NCI-H2029 treated with DMSO at 0.1 percent for 48 hours (cell line): ENCODE data around the gene PLAAT4.
"Not testable (repeated sequence)": the region's sequence is repeated elsewhere in the genome, so short reads cannot be mapped to it uniquely, and the experiment has no call there.

Experiments
- DNase-seq: peaks from one replicate; lab custom pipeline; 2025; lab: John Stamatoyannopoulos, UW

PLAAT4 gene

DNA sequence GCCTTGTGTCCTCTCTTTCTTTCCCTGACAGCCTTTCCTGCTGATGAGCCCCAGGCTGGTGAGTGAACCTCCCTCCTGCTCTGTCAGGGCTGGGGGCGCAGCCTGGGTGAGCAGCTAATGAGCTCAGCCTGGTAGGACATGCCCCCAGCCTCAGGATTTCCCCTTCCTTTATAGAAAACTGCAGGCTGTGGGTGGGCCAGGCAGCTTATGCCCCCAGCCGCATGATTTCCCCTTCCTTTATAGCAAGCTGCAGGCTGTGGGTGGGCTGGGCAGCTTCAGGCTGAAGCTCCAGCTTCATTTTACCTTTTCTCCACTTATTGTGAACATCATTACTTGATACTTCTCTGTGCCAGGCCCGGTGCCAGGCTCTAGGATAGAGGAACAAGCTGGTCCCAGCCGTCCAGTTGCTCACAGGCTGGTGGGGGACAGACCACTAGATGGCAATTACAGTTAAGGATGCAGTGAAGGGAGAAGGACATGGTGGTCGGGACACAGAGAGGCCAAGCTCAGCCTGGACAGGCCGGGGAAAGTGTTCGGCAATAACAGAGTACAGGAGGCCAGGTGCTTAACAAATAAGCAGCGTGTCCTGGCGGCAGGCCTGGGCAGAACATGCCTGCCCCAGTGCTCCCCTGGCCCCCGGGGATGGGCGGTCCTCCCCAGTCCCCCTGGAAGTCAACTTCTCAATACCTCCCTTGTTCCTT is 25.4 kb upstream of the PLAAT4 start:
- no peak for DNase-seq

DNA sequence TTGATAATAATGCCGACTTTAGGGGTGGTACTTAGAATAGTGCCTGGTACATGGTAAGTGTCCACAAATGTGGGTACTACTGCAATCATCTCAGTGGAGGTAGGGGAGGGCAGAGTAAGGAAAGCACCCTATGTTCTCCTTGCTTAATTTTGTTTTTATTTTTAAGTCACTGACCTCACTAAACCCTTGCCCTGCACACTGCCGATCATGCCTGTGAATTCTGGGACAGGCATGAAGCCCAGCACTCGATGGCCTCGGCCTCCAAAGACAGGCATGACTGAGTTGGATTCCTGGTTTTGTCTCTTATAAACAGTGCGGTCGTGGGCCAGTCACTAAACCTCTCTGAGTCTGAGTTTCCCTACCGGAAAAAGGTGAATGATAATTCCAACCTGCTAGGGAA is 23.8 kb upstream of the PLAAT4 start:
- no peak for DNase-seq

DNA sequence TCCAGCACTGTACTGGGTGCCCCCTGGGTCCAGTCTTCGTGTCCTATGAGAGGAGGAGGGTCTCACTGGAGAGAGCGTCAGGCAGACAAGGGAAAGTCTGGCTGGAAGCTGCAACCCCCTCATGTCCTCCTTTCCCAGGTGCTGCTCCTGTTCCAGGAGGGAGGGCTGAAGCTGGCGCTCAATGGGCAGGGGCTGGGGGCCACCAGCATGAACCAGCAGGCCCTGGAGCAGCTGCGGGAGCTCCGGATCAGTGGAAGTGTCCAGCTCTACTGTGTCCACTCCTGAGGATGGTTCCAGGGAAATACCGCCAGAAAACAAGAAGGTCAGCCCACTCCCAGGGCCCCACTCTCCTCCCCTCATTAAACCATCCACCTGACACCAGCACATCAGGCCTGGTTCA is 20.5 kb upstream of the PLAAT4 start:
- no peak for DNase-seq

DNA sequence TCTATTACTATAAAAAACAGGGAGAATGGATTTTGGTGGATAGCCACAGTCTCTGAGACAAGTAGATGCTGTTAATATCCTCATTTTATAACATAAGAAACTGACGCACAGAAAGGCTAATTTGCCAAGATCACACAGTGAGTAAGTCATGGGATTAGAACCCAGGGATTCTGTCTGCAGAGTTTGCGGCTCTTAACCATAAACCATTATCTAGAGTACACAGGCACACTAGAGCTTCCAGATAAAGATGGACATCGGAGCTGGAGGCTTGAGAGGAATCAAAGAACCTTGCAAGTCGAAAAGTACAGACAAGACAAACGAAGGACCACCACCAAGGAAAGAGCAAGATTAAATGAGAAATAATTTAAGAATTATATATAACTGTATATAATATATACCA is 19.5 kb upstream of the PLAAT4 start:
- no peak for DNase-seq

DNA sequence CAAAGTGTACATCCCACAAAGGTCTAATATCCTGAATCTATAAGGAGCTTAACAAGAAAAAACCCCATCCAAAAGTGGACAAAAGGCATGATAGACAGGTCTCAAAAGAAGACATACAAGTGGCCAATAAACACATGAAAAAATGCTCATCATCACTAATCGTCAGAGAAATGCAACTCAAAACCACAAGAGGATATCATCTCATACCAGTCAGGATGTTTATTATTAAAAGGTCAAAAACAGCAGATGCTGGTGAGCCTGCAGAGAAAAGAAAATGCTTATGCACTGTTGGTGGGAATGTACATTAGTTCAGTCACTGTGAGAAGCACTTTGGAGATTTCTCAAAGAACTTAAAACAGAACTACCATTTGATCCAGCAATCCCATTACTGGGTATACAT is 18.1 kb upstream of the PLAAT4 start:
- no peak for DNase-seq

DNA sequence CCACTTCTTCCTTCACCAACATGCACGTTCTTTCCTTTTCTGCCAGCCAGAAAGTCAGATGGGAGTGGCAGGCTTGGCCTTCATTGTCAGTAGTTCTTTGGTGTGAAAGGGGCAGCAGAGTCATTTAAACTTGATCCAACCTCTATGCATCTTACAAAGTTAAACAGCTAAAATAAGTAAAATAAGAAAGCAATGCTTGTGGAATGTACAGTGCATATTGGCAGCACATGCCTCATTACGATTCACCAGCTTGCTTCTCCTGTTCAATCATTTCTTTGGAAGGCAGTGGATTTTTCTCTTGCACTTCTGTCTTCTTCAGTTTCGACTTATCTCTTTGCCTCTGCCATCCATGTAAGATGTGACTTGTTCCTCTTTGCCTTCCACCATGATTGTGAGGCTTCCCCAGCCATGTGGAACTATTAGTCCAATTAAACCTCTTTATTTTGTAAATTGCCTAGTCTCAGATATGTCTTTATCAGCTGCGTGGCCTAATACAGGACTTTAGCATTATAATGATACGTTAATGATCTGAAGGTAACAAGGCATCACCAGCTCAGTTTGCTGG is 15.9 kb upstream of the PLAAT4 start:
- DNase-seq: no peak

DNA sequence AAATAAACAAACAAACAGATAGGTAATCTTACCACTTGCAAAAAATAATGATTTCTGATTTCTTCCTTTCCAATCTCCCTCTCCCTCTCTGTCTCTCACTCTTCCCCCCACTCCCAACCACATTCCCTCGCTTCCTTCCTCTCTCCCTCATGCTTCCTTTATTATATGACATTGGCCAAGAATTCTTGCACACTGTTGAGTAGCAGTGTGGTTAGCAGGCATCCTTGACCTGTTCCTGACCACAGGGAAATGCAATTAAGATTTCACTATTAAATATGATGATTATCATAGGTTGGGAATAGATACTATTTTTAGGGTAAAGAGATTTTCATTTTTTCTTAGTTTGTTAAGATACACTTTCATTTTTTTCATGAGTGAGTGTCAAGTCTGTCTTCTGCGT is 14.7 kb upstream of the PLAAT4 start:
- no peak for DNase-seq

DNA sequence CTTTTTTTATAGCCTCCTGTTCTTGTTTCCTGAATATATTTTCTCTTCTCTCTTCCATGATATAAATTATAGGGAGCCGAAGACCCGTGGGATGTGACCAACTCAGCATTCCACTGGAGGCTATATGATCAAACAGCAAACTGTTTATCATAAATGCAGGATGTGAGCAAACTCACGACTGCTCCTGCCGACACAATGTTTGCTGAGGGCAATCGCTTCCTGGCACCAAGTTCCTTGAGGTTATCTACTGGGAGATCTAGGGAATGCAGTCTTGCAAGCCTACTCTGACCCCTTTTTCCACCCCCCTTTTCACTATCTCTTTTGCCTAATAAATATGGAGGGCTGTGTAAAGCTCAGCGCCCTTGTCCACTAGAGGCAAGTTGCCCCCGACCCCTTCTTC is 13.5 kb upstream of the PLAAT4 start:
- no peak for DNase-seq

DNA sequence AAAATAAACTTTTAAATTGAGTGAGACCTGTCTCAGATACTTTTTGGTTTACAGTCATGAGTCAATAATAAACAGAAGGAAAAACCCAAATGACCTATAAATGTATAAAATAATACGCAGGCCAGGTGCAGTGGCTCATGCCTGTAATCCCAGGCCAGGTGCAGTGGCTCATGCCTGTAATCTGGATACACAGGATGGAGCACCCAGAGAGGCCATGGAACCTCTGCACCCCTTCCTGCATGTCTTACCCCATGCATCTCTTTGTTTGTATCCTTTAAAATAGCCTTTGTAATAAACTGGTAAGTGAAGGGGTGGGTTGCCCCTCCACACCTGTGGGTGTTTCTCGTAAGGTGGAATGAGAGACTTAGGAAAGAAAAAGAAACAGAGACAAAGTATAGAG is 8.9 kb upstream of the PLAAT4 start:
- no peak for DNase-seq

DNA sequence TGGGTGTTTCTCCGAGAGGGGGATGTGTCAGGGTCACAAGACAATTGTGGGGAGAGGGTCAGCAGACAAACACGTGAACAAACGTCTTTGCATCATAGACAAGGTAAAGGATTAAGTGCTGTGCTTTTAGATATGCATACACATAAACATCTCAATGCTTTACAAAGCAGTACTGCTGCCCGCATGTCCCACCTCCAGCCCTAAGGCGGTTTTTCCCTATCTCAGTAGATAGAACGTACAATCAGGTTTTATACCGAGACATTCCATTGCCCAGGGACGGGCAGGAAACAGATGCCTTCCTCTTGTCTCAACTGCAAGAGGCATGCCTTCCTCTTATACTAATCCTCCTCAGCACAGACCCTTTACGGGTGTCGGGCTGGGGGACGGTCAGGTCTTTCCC is 8.5 kb upstream of the PLAAT4 start:
- DNase-seq: not testable (repeated sequence)

DNA sequence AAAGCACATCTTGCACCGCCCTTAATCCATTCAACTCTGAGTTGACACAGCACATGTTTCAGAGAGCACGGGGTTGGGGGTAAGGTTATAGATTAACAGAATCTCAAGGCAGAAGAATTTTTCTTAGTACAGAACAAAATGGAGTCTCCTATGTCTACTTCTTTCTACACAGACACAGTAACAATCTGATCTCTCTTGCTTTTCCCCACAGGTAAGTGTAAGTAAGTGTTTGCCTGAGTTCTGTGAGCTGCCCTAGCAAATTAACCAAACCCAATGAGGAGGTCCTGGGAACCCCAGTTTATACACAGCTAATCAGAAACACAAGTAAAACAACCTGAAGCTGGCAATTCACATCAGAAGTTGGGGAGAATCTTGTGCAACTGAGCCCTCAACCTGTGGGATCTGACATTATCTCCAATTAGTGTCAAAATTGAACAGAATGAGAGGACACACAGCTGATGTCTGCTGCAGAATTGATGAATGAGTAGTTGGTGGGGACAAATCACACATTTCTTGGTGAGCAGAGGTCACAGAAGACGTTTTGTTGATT is 7.8 kb upstream of the PLAAT4 start:
- DNase-seq: not testable (repeated sequence)

DNA sequence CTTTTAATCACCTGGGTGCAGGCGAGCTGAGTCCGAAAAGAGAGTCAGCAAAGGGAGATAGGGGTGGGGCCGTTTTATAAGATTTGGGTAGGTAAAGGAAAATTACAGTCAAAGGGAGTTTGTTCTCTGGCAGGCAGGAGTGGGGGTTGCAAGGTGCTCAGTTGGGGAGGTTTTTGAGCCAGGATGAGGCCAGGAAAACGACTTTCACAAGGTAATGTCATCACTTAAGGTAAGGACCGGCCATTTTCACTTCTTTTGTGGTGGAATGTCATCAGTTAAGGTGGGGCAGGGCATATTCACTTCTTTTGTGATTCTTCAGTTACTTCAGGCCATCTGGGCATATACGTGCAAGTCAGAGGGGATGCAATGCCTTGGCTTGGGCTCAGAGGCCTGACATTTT is 7.2 kb upstream of the PLAAT4 start:
- not testable (repeated sequence) for DNase-seq

DNA sequence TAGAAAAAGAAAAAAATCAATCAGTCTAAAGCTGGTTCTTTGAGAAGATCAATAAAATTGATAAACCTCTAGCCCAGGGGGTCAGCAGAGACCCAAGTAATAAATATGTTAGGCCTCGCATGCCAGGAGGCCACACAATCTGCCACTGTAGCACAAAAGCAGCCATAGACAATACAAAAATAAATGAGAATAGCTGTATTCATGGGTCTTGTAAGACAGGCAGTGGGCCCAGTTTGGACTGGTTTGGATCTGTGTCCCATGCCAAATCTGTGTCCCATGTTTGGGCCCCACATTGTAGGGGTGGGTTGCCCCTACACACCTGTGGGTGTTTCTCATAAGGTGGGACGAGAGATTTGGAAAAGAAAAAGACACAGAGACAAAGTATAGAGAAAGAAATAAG is 6.6 kb upstream of the PLAAT4 start:
- DNase-seq: no peak

DNA sequence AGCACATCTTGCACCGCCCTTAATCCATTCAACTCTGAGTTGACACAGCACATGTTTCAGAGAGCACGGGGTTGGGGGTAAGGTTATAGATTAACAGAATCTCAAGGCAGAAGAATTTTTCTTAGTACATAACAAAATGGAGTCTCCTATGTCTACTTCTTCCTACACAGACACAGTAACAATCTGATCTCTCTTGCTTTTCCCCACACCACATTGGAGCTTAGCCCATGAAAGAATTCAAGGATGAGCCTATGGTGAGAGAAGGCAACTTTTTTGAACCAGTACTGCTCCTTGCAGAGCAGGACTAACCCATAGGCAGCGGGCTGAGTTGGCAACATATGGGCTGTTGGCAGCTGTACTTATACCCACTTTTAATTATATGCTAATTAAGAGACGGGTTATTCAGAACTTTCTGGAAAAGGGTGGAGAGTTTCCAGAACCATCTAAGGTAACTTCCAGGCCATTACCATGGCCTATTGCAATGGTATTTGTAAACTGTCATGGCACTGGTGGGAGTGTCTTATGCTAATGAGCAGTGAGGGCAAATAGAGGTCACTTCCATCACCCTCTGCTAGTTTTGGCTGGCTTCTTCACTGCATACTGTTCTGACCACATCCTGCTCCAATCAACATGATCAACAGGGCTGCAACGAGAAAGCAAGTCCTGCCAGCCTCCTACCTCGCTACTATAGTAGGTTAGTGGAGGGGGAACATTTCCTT is 5.4 kb upstream of the PLAAT4 start:
- DNase-seq: not testable (repeated sequence)

DNA sequence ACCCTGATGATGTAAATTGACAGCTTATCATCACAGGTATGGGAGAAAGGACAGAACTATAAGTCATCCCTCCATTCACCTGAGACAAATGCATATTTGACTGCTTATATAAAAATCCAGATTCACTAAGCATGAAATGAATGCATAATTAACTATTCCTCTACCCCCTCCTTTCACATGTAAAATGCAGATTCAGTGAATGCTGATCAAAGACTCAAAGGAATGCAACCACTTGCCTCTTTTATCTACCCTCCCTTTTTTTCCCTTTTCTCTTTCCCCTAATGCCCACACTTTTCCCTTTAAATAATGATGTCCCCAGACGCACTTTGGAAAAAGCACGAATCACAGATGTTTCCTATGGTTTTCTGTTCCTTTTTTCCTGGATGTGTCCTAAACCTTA is 4.5 kb upstream of the PLAAT4 start:
- no peak for DNase-seq

DNA sequence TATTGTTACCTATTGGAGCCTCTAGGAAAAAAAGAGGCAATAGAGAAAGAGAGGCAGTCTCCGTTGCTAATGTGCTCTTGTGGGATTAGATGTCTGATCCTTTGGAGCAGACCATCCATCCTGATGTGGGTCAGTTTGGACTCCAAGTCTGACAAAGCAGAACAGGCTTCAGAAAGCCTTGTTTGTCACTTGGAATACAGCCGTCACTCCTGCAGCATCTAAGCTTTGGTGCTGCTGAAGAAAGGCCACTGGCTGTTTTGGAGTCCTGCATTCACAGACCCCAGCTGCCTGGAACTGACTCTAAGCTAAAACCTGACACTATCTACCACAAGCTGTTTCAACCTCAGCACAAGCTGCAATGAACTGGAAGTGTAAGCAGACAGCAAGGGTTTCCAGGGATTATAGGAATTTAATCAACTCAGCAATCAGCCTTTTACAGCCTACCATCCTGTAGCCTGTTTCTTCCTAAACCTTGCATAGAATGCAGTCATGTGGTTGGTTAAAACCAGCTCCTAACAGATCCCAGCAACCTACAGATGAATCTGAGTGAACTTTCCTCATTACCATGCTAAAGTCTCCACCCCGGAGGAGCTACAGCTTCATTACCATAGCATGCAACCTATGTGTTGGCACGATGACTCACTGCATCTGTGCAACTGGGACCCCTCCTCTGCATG is 3.7 kb upstream of the PLAAT4 start:
- DNase-seq: no peak

DNA sequence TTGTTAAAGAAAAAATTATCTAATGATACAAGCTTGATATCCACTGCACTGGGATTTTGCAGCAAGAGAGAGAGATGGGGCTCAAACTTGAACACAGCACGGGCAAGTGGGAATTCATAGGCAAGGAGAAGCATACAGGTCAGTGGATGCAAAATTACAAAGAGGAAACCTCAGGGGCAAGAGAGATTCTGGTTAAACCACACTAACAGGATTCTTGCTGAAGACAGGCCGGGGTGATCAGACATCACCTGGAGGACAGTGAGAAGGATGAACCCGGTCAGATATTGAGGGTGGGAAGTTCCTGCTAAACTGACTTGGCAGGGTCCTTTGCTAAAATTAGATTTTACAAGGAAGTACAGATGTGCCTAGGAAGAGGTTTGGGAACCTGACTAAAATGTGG is 2.5 kb upstream of the PLAAT4 start:
- DNase-seq: no peak

DNA sequence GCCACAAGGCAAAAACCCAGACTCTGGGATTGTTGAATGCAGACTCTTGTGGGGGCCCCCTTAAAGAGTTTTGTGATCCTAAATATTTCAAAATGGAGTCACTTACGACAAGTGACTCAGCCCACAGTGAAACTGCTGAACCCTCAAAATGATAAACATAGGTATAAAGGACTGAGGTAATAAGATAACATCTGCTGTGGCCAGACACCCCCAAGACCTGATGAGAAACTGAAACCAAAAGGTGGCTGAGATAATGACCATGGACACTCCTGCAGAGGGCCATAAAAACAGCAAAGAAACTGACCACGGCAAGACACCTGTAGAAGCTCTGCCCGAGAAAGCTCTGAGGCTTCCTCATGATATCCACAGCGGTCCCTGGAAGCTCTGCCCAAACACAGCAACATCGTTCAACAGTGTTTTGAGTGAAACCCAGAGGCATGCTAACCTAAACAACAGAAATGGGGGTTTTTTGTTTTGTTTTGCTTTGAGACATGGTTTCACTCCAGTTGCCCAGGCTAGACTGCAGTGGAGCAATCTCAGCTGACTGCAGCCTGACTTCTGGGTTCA is 1.6 kb upstream of the PLAAT4 start:
- DNase-seq: no peak

DNA sequence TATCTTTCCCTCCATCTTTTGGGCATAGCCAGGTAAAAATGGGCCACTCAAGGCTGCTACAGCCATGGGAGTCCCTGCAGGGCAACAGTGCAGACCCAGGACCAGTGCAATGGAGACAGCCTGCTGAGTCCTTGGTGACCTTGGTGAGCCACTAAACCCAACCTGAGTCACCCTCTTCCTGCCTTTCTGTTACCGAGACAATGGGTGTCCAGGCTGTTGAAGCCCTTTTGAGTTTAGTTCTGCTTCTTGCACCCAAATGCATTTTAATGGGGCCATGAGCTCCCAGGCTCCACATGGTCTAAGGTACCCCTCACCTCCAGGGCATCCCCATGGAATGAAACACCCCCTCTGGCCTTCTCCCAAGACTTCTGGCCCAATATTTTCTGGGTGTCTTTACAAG is 874 bp upstream of the PLAAT4 start:
- no peak for DNase-seq

DNA sequence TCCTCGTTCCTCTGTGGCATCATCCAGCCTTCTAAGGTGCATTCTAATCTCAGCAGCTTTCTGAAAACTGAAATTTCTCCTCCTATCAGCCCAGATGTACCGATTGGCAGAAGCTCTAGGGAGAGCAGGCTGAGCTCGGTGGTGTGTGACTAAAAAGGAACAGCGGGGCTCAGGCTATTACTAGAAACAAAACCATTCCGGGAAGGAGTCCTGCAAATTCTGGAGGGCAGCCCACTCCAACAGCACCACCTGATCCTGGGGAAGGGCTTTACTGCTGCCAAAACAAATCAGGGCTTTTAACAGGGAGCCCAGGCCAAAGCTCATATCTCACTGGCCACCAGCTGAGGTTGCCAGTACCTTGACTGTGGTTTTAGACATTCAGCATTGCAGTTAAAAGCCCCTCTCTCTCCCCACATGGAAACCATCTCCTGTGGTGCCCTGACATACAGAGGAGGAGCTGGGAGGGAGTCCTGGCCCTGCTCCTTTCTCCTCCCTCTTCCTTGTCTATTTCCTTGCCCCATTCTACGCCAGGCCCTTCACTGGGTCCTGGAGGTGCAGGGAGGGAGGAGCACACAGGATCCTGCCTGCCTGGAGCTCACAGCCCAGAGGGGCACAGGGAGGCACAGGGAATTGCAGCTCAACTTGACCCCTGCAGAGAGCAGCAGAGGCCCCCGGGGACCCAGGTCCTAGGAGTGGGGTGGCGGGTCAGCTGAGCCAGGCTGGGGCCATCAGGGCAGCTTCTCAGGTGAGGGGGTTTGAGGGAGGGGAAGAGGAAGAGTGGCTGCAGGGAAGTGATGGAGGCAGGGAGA is 889 bp downstream of the PLAAT4 start:
- DNase-seq: peak; percentile 54

DNA sequence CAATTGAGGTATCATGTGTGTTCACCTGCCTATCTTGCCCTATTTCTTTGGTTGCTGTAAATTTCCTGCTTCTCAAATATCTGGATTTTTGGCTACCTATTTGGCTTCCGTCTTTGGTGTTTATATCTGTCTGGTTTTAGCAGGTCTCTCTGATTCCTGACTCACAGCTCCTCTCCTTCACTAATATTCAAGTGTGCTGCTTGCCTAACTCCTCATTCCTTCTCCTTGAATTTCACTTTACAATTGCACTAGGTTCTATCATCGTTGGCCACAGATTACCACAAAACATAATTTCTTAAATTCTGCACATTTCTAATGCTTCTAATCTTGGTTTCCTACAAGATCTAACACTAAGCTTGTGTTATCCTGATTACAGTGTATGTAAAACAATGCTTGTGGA is 5.9 kb downstream of the PLAAT4 start:
- not testable (repeated sequence) for DNase-seq

DNA sequence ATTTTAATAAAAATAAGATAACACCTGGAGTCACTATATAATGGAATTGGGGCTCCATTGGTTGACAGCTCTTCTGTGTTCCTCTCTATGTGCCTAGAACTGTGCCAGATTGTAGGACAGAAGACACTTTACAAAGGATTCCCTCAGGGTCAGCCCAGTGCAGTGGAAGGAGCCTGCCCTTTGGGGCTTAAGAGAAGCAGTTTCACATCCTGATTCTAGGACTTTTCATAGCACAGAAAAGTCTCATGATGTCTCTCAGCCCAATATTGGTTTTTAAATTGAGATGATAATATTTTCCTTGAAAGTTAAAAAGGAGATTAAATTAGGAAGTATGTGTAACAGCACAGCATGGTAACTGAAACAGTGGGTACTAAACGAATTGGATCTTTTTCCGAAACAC is 7.1 kb downstream of the PLAAT4 start:
- no peak for DNase-seq
